Measurements from ENCODE around the gene MYO9A.
"Not testable (repeated sequence)": the region's sequence is repeated elsewhere in the genome, so short reads cannot be mapped to it uniquely, and the experiment has no call there.

The MYO9A gene

GRCh38 chr15:72034859-72035650 lies 82.9 kb downstream of the MYO9A start:
- DNase-seq, result no peak

GRCh38 chr15:72034351-72034750 lies 83.6 kb downstream of the MYO9A start:
- no peak for DNase-seq

- DNase-seq, result no peak
Measured at GRCh38 chr15:72033711-72034110, 84.2 kb downstream of the MYO9A start.

GRCh38 chr15:72033285-72033684 lies 84.7 kb downstream of the MYO9A start:
- no peak for DNase-seq

- DNase-seq, result no peak
Measured at GRCh38 chr15:72021604-72022003, 96.3 kb downstream of the MYO9A start.

- no peak for DNase-seq
Measured at GRCh38 chr15:72020799-72021198, 97.2 kb downstream of the MYO9A start.

- not testable (repeated sequence) for DNase-seq
Measured at GRCh38 chr15:72014555-72014954, 103.4 kb downstream of the MYO9A start.

GRCh38 chr15:72013703-72014102 lies 104.2 kb downstream of the MYO9A start:
- DNase-seq, result no peak

- DNase-seq, result no peak
Measured at GRCh38 chr15:72011302-72011942, 106.5 kb downstream of the MYO9A start.

- no peak for DNase-seq
Measured at GRCh38 chr15:72009222-72009621, 108.7 kb downstream of the MYO9A start.

- DNase-seq, result no peak
Measured at GRCh38 chr15:72006382-72006781, 111.6 kb downstream of the MYO9A start.

- no peak for DNase-seq
Measured at GRCh38 chr15:72005483-72005882, 112.5 kb downstream of the MYO9A start.

- DNase-seq, result no peak
Measured at GRCh38 chr15:71999807-72000206, 118.1 kb downstream of the MYO9A start.

GRCh38 chr15:71998717-71999116 lies 119.2 kb downstream of the MYO9A start:
- DNase-seq, result not testable (repeated sequence)

GRCh38 chr15:71997691-71998090 lies 120.3 kb downstream of the MYO9A start:
- DNase-seq, result no peak

- no peak for DNase-seq
Measured at GRCh38 chr15:71975816-71976150, 142.2 kb downstream of the MYO9A start.

- DNase-seq, result no peak
Measured at GRCh38 chr15:71974211-71974610, 143.7 kb downstream of the MYO9A start.

GRCh38 chr15:71973366-71973765 lies 144.6 kb downstream of the MYO9A start:
- no peak for DNase-seq

- no peak for DNase-seq
Measured at GRCh38 chr15:71971905-71972304, 146.0 kb downstream of the MYO9A start.

GRCh38 chr15:71970435-71970834 lies 147.5 kb downstream of the MYO9A start:
- no peak for DNase-seq

GRCh38 chr15:71962537-71962936 lies 155.4 kb downstream of the MYO9A start:
- DNase-seq, result no peak

- no peak for DNase-seq
Measured at GRCh38 chr15:71957026-71957425, 160.9 kb downstream of the MYO9A start.

GRCh38 chr15:71951134-71951533 lies 166.8 kb downstream of the MYO9A start:
- DNase-seq, result no peak

- DNase-seq, result no peak
Measured at GRCh38 chr15:71945012-71945411, 172.9 kb downstream of the MYO9A start.

GRCh38 chr15:71943806-71944205 lies 174.1 kb downstream of the MYO9A start:
- DNase-seq, result no peak
